ENCODE measurements around the gene ARMH3.

- TF ChIP-seq NFYB (IDR thresholded peaks at IDR 0.05; ENCODE audit: insufficient read depth, low read depth, low read length) (no peak), ZBTB40 (IDR thresholded peaks at IDR 0.05; ENCODE audit: borderline replicate concordance) (no peak), POLR2A (IDR thresholded peaks at IDR 0.05; ENCODE audit: low read depth, low read length) (no peak), HDAC6 (IDR thresholded peaks at IDR 0.05; ENCODE audit: unreplicated experiment) (no peak), ATF3 (IDR thresholded peaks at IDR 0.05; ENCODE audit: borderline replicate concordance, extremely low read depth, low read depth, low read length) (no peak)
Measured at GRCh38 chr10:101905251-101905650, 150.7 kb downstream of the ARMH3 start.
